Measurements from ENCODE around the gene USH2A.

DNA sequence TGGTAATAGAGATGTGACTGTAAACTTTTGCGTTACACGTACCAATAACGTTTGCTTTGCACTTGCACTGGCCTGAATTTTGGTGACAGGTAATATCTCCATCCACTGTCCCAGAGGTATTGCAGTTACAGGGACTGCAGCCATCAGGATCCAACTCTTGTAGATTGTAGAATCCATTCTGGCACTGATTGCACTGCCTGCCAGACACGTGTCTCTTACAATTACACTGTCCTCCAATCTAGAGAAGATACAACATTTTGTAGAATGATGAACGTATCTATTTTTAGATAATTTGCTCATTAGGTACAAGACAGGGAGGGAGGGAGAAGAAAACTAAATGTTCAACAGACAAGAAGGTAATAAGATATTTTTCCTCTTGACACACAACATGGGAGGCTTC, 172.4 kb downstream of the USH2A start:
- TF ChIP-seq, protein P1, sequence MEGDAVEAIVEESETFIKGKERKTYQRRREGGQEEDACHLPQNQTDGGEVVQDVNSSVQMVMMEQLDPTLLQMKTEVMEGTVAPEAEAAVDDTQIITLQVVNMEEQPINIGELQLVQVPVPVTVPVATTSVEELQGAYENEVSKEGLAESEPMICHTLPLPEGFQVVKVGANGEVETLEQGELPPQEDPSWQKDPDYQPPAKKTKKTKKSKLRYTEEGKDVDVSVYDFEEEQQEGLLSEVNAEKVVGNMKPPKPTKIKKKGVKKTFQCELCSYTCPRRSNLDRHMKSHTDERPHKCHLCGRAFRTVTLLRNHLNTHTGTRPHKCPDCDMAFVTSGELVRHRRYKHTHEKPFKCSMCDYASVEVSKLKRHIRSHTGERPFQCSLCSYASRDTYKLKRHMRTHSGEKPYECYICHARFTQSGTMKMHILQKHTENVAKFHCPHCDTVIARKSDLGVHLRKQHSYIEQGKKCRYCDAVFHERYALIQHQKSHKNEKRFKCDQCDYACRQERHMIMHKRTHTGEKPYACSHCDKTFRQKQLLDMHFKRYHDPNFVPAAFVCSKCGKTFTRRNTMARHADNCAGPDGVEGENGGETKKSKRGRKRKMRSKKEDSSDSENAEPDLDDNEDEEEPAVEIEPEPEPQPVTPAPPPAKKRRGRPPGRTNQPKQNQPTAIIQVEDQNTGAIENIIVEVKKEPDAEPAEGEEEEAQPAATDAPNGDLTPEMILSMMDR (IDR thresholded peaks at IDR 0.05), result no peak
- TF ChIP-seq POLR2A (IDR thresholded peaks at IDR 0.05), result no peak
